Renal cortex interstitium (tissue), 11 donors: ENCODE results near the gene TNRC6C. TPM values are rescaled to one million over a fixed set of nuclear protein-coding genes. Genes with fewer than 3 reads are reported as not detected.
"Not testable (repeated sequence)": the region's sequence is repeated elsewhere in the genome, so short reads cannot be mapped to it uniquely, and the experiment has no call there.

Source experiments
- DNase-seq, 11 donors: peaks; one replicate each; pipeline ENCODE4 v3.0.0-alpha.2; 2013; ENCODE audit warnings: low read depth in 9 of 11, low spot score in 4 of 11; ENCODE audit errors: extremely low read depth in 1 of 11
- polyA plus RNA-seq, 3 donors: library from polyadenylated mRNA; unstranded; fragments of 120-200 nt; gene quantifications; one replicate each; pipeline ENCODE4 v1.2.1, GENCODE V29; 2013; ENCODE audit not compliant: insufficient read length in 3 of 3

The TNRC6C gene
- polyA plus RNA-seq, 3 donors: 11.5 to 18.6 (median 14.0) TPM

DNA sequence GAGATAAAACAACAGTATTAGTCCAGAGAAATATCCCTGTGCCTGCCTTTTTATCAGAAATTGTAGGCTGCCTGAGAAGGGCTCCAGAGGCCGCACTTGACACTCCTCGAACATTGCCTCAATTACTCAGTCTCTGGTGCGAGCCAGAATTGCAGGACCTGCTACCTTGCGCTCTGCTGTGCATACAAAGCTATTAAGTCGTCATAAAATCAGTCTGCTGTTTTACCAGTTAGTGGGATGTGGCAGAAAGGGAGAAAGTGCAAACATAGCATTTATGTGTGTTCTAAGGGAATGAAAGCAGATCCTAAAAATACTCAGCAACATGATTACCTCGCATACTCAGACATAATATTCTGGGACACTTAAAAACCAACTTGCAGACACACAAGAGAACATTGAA is 99.5 kb downstream of the TNRC6C start:
- no peak for DNase-seq

DNA sequence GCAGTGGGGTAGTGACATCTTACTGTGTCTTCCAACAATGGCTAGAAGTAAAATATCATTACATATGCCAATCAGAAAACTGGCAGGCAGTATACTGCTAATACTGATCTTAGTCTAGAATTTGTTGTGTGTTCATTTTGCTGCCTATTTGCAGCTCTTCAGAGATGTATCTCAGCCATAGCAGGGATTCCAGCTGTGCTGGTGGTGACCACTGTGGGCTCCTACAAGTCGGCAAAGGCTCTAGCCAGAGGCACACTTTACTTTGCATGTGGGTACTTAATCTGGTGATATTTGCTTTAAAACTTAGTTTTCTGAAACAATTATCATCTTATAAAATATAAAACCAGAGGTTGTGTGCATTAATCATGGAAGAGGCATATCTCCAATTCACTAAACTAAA is 100.1 kb downstream of the TNRC6C start:
- no peak for DNase-seq

DNA sequence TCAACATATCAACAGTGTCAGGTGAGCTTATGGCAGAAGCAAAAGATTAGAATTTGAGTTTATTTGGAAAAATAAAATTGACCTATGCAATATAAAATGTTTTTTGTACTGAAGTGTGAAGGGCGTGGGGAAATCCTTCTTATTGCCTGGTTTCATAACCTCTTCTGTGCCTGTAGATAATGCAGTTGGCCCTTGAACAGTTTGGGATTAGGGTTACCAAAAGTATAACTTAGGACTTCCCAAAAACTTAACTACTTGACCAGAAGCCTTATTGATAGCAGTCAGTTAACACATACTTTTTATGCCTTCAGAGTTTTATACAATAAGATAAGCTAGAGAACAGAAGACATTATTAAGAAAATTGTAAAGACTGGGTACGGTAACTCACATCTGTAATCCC is 104.1 kb downstream of the TNRC6C start:
- DNase-seq: no peak

- DNase-seq: no peak
Observed at GRCh38 chr17:78063489-78063888, 105.0 kb downstream of the TNRC6C start.

DNA sequence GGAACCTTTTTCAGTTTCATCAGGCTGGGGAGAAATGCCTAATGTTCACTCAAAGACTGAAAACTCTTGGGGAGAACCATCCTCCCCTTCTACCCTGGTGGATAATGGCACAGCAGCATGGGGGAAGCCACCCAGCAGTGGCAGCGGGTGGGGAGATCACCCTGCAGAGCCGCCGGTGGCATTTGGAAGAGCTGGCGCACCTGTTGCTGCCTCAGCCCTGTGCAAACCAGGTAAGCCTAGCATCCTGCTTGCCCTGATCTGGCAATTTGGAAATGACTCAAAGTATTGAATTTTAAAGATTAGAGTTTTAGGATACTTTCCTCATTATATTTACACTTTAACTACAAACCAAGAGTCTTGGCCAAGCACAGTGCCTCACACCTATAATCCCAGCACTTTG is 106.2 kb downstream of the TNRC6C start:
- no peak for DNase-seq

DNA sequence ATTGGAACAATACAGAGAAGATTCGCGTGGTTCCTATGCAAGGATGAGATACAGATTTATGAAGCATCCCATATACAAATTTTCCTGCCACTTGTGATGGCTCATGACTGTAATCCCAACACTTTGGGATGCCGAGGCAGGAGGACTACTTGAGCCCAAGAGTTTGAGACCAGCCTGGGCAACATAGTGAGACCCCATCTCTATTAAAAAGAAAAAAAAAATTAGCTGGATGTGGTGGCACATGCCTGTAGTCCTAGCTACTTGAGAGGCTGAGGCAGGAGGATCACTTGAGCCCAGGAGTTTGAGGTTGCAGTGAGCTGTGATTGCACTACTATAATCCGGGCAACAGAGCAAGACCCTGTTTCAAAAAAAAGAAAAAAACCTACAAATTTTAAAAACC is 108.5 kb downstream of the TNRC6C start:
- not testable (repeated sequence) for DNase-seq

DNA sequence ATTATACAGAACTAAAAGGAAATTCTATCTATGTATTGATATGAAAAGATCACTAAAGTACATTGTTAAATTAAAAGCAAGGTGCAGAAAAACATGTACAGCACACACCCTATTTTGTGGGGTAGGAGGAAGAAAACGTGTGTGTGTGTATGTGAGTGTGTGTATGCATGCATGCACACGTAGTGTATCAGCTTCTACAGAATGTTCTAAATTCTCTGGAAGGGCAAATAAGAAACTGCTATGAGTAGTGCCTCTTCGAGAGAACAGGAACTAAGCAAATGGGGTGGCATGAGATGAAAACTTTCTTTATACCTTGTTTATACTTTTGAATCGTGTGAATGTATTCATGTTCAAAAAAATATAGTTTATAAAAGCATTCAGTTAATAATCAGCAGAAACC is 111.2 kb downstream of the TNRC6C start:
- no peak for DNase-seq

DNA sequence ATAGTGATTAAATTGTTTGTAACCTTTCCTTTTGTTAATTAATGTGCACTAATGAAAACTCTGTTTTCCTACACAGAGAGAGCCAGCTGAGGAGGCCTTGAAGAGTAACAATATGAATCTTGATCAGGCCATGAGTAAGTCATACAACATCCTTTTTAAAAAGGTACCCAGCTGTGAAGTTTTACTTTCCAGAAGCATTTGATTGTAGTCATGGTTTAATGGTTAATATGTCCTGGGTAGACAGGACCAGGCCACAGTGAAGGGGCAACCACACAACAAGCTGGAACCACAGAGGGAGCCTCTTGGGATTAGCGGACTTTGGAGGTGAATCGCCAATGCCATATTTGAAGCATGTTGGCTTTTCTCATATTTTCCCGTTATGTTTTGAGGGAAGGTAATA is 114.5 kb downstream of the TNRC6C start:
- DNase-seq: no peak

DNA sequence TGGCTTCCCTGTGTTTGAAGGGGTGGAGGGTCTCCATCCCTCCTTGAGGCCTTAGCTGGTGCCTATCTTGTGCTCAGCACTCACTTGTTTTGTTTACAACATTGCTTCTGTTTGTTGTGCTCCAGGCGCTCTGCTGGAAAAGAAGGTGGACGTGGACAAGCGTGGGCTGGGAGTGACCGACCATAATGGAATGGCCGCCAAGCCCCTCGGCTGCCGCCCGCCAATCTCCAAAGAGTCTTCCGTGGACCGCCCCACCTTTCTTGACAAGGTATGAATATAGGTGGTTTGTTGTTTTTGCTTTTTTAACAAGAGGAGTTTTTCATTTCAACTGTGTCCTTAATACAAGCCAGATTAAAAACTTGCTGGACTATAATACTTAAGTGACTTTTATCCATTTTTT is 116.5 kb downstream of the TNRC6C start:
- no peak for DNase-seq

DNA sequence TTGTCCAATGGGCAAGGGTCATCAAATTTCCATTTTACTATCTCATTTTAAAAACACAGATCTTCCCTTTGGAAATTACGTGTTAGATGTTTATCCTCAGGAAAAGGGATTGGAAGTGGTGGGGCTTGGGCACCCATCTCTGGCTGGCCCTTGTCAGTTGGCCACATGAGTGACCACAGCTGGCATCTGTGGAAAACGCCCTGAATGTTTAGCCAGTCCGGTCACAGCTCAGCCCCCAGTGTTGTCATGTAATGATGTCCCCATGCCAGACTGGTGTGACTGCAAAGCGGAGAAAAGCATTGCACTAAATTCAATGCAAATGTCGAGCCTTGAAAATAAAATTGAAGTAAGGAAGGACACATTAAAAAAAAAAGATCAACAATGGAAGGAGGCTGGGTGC is 117.0 kb downstream of the TNRC6C start:
- DNase-seq: no peak

- no peak for DNase-seq
Observed at GRCh38 chr17:78079253-78079652, 120.8 kb downstream of the TNRC6C start.

GRCh38 chr17:78081551-78081950 is 123.0 kb downstream of the TNRC6C start:
- DNase-seq: no peak

GRCh38 chr17:78082355-78082872 is 123.9 kb downstream of the TNRC6C start:
- not testable (repeated sequence) for DNase-seq

GRCh38 chr17:78082988-78083387 is 124.5 kb downstream of the TNRC6C start:
- DNase-seq: no peak

GRCh38 chr17:78086740-78087139 is 128.2 kb downstream of the TNRC6C start:
- no peak for DNase-seq

GRCh38 chr17:78088529-78088928 is 130.0 kb downstream of the TNRC6C start:
- no peak for DNase-seq

DNA sequence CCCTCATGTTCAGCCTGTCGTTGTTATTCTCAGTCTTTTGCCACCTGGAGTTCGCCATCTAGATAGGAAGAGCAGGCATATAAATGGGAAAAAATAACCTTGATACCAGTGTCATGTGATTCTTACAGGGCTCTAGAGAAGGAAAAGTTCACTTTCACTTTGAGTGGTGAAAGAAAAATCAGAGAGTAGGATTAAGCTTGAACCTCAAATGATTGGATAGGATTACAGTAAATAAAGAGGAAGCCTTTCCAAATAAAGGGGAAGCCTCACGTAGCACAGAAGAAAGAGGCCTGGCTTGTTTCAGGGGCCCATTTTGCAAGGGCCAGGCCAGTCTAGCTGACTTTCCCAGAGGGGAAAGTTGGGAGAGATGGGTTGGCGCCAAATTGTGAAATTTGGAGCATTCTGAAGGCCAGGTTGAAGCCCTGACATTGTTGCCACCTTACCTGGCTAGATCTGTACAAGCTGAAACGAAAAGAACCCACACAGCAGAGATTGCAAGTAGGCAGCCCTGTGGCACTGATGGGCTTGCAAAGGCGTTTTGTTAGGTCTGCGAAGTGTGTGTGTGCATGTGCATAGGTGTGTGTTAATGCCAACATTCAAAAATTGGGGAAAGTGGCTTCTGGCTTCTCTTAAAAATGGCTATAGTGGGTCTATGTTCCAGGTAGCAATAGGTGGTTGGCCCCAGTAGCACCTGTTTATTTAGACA is 131.2 kb downstream of the TNRC6C start:
- DNase-seq: no peak

GRCh38 chr17:78092794-78093324 is 134.4 kb downstream of the TNRC6C start:
- DNase-seq: no peak

DNA sequence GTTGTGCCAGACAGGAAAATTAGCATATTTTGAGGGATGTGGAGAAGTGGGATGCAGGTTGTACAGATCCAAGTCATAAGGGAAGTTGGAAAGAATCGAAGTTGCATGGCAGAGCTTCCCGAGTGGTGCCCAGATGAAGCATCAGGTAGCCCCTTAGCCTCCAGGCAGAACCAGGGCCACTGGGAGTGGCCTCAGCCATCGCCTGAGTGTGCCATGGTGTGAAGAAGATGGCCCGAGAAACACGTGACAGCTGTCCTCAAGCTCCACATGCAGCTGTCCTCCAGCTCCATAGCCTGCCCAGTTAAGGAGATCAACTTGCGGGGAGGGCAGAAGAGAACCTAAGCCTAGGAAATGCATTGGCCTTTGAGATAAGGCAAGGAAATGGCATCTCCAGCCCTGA is 136.5 kb downstream of the TNRC6C start:
- no peak for DNase-seq

- DNase-seq: no peak
Observed at GRCh38 chr17:78096093-78096492, 137.6 kb downstream of the TNRC6C start.

DNA sequence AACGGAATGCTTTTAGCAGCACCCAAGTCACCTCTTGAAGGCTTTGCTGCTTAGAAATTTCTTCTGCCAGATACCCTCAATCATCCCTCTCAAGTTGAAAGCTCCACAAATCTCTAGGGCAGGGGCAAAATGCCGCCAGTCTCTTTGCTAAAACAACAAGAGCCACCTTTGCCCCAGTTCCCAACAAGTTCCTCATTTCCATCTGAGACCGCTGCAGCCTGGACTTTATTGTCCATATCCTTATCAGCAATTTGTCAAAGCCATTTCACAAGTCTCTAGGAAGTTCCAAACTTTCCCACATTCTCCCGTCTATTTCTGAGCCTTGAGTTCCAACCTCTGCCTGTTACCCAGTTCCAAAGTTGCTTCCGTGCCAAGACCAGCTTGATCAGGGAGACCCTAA is 142.6 kb downstream of the TNRC6C start:
- DNase-seq: no peak
